Activated CD8-positive, alpha-beta memory T cell treated with anti-CD3 and anti-CD28 coated beads for 4 hours (primary cell): Measurements from ENCODE around the gene NOTCH2.
A peak's percentile ranks its signal among the peaks of the same experiment; 100 is the strongest.

Experiments
- DNase-seq, 2 donors: peaks; one replicate each; pipeline ENCODE4 v3.0.0-alpha.2; 2020; ENCODE audit warnings: low read depth in 2 of 2

NOTCH2 gene

DNA sequence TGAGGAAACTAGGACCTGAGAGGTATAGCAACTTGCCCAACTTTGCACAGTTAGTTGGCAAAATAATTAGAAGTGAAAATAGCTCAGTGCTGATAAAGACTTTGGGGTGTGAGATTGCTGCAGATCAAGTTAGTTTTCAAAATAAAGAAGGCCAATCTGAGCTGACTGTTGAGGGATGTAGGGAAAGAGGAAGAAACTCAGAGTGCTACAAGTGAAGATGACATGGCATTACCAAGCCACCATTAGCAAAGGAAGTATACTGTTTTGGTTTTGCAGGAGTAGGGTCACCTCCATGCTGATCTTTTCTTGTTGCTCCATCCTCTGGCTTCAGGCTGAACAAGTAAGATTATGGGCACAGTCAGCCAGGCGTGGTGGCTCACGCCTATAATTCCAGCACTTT lies 94.5 kb downstream of the NOTCH2 start:
- no peak for DNase-seq

DNA sequence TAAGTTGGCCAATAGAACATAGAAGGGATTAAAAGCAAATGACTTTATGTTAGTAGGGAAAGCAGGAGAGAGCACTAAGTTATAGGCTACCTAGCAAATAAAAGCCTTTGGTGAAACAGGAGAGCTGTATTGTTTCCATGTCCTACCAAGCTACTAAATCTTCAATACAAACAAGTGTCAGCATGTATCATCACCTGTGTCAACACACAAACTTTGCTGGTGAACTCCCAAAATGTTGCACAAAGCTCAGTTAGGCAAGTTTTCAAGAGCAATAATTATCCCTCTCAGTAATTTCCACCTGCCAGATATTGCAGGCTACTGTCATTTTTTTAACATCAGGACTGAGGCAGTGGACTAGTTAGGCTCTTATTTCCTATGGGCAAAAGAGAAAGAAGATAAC lies 95.4 kb downstream of the NOTCH2 start:
- no peak for DNase-seq

DNA sequence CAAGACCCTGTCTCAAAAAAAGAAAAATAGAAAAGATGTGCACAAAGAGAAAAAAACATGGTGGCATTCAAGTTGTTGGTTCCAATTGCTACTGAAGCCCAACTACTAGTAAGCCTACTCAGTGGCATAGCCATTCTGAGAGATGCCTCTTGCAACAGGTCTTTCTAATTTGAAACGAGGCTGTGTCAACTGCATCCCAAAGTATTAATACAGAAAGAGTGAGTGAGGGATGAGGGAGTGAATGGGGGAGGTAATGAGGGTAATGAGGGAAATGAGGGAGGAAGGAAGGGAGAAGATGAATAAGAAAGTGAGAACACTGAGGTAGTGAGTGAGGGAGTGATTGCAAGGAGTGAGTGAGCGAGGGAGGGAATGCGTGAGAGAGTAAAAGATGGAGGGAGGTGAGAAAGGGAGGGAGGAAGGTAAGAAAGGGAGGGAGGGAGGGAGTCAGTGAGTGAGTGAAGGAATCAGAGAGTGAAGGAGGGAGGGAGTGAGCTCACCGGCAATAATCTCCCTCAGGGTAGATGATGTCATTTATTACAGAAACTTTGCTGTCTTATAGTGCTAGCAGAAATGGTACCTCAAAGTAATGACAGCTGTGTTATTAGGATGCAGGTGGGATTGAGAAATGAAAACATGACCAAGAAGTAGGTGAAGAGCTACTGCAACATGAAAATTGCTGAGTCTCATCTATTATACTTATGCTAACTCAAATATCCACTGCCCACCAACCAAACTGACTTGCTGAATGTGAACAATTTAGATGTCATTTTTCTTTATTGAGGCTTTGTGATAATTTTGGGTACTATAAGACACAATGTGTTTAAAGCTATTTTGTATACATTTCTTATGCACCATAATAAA lies 97.5 kb downstream of the NOTCH2 start:
- no peak for DNase-seq

DNA sequence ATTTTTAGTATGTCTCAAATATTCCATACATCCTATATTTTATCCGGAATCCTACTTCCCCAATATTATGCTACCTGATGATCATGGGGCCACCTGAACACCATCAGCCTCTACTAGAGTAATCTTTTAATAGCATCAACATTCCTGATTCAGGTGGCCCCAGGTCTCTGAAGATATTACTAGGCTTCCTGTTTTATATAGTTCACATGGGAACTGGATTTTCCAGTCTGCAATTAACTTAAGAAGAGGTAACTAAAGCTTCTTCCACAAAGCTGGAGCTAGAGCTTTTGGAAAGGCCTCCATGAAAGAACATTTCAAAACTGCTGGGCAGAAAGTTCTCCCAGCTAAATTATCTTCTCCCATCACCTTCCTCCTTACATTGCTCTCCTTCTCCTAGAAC lies 100.9 kb downstream of the NOTCH2 start:
- no peak for DNase-seq

DNA sequence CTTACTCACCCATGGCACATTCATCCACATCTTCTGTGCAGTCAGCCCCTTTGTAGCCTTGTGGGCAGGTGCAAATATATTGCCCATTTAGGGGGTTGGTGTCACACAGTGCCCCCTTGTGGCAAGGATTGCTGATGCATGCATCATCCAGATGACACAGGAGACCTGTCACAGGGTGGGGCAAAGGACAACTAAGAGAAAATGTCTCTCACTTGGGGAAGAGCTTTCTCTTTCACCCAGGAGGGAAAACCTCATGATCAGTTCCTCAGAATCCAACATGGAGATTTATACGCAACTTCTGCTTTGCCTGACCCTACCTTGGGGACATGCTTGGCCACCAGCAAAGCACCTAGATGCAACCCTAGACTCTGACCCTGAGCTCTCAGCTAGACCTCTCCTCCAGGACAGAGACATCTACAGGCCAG lies 101.4 kb downstream of the NOTCH2 start:
- peak; percentile 58 to 60 for DNase-seq

DNA sequence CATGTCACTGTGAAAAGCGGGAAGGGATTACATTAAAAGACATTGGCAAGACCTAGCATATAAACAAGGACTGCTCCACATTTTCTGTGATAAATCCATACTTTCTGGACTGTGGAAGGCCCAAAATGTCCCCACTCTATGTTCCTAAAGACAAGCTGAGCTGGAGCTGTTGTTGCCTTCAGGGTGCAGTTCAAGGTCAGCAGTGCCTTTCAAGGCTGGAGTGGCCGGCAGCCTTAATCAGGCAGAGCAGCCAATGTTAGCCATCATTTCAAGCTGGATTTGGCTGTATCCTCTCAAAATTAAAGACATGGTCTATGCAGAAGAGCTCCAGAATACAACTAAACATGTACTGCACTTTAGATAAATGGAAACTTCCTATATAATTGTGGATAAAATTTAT lies 102.8 kb downstream of the NOTCH2 start:
- no peak for DNase-seq

DNA sequence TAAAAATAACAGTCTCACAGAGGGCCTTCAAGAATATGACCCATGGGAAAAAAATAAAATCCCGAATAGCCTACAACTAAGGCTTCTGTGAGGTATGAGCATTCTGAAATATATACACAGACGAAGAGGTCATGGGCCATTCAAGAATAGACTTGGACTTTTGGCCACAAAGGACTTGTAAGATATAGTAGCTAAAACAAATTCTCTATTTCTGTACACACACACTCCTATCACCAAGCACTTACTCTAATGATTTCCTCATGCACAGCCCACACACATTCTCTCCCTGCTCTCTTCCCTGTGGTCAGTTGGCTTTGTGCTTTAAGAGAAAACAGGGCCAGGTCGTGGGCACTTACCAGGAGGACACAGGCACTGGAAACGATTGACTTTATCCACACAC lies 103.4 kb downstream of the NOTCH2 start:
- DNase-seq: no peak

DNA sequence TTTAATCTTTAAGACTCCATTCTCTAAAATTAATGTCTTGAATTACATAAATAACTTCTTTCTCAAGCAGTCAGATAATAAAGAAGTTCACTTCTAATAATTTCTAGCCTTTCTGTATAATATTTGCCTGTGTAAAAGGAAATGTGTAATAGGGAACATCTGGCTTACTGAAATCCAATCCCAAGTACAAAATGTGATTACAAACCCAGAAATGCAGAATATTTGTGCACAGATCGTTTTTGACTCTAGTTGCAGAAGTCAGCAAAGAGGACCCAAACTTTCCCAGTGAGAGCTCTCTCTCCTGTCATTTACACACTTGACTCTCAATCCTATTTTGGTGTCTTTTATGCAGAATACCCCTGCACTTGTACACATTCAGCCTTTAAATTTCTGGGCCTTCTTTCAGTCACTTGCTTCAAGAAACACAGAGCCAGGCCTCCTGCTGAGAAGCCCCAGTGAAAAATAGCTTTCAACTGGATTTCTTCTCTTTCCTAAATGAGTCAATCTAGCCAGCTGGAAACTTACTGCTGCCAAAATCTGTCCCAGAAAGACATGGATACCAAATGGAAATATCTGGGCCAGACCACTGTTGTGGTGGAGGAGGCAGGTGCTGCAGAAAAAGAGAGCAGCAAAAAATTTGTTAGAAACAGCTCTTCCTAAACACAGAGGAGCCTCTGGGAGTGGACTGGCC lies 104.6 kb downstream of the NOTCH2 start:
- DNase-seq: no peak

DNA sequence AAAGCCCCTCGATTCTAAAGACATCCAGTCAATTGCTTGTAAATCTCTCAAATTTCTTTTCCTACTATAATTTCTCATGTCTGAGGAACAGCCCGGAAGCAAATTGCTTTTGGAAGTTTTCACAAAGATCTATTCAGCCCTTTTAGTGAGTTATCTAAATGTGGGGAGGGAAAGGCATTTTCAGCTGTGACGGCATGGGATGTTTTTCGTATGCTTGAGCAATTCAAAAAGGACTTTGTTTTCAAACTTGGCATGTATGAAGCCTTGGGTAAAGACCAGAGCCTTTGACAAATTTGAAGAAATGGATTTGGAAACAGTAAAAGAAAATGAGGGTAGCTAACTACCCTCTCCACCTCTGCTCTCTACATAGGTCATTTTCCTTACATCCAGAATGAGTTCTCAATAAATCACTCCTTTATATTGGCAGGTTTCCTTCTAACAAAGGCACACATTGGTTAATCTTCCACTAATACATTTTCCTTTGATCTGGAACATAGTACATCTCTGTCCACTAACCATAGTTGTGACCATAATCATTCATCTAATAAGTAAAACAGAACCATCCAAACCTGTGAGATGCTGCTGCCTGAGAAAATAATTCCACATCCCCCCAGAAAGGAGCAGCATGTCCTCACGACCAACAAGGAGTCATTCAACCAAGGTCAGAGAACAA lies 107.0 kb downstream of the NOTCH2 start:
- no peak for DNase-seq

DNA sequence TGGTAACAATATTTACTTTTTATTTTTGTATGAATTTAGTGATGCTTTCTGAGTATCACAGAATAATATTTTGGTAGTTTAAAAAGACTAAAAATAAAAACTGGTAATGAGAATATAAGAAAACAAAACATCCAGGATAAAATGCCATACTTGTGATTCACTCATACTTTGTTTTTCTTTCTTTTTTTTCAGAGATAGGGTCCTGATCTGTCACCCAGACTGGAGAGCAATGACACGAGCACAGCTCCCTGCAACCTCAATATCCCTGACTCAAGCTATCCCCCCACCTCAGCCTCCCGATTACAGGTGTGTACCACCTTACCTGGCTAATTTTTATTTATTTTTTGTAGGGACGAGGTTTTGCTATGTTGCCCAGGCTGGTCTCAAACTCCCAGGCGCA lies 109.0 kb downstream of the NOTCH2 start:
- no peak for DNase-seq

DNA sequence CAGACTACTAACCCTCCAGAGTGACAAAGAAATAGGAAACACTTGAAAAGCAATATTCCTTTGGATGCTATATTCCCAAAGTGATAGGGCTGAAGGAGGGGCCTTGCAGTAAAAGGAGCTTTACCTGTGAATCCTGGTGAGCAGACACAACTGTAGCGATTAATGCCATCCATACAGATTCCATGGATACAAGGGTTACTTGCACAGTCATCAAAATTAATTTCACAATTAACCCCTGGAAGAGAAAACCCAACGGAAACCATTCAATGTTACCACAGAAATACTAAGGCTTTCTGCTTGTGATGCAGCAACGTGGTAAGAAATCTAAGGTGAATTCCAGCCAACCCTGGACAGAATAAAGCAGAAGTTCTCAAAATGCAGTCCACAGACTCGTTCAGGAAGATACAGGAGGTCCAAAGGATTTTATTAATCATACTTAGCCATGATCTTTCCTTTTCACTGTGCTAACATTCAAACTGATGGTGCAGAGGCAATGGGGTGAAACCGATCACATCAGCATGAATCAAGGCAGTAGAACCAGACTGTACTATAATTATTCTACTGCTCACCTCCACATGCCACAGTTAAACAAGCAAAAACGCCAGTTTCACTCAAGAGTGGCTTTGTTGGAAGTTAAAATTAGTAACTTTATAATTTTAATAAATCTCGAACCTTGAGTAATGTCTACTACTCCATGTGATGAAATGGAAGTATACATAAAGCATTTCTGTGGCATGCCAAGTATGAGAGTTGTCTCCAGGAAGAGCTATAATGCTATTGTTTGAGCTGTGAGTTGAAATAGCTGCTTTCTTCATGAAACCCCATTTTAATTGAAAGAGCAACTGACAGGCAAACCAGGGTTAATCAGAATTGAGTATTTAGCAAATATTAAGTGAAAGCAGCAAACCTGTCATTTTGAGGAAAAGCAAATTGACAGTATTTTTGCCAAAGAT lies 109.9 kb downstream of the NOTCH2 start:
- DNase-seq: no peak

DNA sequence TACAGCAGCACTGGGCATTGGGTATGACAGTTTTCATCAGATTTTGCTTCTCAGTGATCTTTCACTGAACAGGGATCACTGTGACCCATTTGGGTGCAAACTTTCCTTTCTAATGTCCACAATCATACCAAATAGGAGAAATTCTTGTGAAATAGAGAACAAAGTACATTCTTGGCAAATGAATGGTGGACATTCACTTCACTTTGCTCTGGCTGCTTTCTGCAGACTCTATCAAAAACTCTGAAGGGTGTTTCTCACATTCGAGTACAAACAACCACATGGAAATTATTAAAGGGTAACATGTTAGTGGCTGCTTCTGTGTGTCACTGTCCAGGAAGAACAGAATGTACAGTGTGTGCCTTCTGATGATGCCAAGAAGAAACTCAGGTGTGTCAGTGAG lies 111.2 kb downstream of the NOTCH2 start:
- no peak for DNase-seq

DNA sequence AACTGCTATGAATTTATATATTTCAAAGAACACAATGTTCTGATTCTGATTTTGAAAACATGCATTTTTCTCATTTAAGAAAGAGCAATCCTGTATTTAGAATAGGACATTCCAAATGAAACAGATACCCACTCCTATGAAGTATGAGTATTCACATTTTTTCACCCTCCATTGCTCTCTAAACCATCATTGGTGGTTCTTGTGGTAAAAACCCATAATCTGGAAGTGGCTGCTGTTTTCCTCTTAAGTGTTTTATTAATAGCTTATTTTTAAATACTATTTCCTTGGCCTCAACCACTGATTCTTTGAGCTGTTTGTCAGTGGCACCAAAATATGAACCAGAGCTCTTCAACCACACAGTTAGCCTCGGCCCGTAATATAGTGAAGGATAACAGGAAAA lies 113.2 kb downstream of the NOTCH2 start:
- DNase-seq: no peak

DNA sequence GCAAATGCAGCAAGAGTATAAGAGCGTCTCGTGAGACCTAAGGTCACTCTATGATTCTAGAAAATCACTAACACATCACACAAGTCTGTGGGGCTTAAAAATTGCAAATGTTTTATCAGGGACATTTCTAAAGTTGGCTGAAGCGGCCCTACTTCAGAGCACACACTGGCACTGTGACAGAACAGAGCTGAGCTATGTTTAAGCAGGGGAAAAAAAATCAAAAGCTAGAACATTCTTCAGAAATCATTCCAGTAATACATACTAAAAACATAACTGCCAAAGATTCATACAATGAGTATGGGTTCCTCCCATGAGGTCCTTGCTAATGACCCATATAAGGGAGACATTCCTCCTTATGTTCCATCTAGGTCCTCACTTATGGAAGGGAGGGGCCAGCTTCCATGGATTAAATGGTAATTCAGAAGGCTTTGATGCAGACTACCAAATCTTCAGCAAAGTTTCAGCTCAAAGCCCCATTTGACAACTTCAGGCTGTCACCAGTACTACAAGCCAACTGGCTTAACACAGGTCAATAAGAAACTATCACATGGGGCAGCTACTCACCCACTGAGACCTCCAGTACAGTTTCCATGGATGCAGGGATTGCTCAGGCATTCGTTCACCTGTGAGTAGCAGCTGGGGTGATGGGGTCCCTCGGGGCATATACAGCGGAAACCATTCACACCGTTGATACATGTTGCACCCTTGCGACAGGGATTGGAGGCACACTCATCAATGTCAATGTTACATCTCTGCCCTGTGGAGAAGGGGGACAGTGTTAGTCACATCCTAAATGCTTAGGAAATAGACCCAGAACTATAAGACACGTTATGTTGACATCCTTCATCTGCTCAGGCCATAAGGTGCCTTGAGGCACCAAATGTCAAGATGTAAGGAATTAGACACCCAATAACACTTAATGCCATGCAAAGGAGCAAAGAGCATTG lies 114.7 kb downstream of the NOTCH2 start:
- DNase-seq: no peak

DNA sequence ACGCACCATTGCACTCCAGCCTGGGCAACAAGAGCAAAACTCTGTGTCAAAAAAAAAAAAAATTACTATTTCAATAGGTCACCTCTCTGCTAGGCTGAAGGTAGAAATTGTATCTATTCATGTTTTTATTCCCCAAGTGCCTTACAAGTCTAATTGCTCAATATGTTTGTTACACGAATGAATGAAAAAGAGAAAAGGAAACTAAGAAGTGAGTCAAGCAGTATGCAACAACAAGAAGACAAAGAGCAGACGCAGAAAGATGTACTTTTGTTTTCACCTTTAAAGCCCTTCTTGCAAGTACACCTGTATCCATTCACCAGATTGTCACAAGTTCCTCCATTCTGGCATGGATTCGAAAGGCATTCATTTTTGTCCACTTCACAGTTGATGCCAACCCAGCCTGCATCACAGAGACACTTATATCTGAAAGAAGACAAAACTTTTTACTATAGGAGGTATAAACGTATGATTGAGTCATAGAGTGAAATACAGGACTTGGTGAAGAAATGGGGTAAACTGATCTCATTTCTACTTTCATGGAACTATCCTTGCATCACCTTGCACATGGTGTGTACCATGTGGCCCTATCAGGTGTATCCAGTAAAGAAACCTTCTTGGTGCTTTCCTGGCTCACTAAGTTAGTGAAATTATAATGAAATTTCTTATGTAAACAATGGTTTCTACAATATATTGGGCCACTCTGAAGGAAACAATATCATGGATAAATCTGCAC lies 116.0 kb downstream of the NOTCH2 start:
- DNase-seq: no peak

DNA sequence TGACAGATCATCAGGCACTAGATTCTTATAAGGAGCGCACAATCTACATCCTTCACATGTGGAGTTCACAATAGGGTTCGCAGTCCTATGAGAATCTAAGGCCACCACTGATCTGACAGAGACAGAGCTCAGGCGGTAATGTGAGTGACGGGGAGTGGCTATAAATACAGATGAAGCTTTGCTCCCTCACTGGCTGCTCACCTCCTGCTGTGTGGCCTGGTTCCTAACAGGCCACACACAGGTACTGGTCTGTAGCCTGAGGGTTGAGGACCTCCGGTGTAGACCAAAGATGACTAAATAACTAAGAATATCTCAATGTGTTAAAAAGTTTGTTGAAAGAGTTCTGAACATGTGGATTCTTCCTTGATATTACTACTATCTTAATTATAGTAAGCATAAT lies 117.0 kb downstream of the NOTCH2 start:
- no peak for DNase-seq

DNA sequence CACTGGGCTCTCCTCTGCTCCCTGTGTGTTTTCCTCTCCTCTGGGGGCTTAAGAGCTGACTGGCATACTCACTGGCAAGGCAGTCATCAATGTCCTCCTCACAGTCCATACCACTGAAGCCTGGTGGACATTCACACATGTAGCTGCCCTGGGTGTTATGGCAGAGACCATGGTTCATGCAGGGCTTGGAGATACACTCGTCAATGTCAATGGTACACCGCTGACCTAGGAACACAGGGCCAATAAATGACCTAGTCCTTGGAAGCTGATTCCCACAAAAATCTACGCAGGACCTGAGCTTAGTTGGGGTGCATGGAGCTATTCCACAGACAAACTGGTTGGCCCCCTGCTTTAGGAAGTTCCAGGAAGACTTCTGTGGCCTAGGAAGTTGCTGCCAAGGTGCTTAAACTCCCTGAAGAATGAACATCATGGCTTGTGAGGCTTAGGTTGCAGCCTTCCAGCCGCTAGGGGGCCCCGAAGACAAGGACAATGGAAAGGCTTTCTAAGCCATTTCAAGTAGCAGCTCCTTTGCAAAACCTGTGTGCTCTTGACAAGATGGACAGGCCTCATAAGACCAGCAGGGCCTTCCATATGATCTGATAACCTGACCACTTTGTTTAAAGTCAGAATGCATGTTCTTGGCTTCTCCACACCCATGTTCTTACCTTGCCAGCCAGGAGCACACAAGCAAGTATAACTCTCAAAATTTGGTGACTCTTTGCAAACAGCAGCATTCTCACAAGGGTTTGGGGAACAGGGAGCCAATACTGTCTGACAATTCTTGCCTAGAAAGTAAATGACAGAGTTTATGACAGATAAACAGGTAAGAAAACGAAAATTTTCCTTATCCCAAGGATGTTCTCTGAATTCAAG lies 120.9 kb downstream of the NOTCH2 start:
- DNase-seq: peak; percentile 23 to 41

DNA sequence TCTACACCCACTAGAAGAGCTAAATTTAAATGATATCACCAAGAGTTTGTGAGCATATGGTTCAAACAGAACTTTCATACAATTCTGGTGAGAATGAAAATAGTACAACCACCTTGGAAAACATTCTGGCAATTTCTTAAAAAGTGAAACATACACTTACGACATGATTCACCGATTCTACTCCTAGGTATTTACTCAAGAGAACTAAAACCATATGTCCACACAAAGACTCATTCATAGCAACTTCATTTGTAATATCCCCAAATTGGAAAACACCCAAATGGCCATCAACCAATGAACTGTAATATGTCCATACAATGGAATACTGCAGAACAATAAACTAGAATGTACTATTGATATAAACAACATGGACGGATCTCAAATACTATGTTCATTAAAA lies 122.0 kb downstream of the NOTCH2 start:
- DNase-seq: no peak

DNA sequence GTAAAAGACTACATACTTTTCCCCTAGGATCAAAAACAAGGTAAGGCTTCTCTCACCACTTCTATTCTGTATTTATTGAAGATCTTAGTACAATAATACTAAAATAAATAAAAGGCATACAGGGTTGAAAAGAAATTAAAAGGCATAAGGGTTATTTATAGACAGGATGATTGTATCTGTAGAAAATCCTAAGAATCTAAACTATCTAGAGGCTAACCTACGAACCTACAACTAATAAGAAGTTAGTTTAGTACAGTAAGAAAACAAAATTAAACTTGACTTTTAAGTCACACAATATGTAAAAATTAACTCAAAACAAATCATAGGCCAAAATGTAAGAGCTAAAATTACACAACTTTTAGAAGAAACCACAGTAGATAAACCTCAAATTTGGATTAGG lies 122.7 kb downstream of the NOTCH2 start:
- no peak for DNase-seq
